ENCODE data around the gene TBC1D2B.

TBC1D2B gene

GRCh38 chr15:78072080-78072892 is 5.2 kb downstream of the TBC1D2B start:
- DNase-seq (ENCODE audit: low read depth in 3 of 3) = no peak

- no peak for DNase-seq (ENCODE audit: low read depth in 3 of 3)
Measured at GRCh38 chr15:78071383-78071782, 6.1 kb downstream of the TBC1D2B start.

- DNase-seq (ENCODE audit: low read depth in 3 of 3) = no peak
Measured at GRCh38 chr15:78070049-78070700, 7.3 kb downstream of the TBC1D2B start.

- DNase-seq (ENCODE audit: low read depth in 3 of 3) = no peak
Measured at GRCh38 chr15:78069462-78070029, 8.0 kb downstream of the TBC1D2B start.

GRCh38 chr15:78069052-78069414 is 8.5 kb downstream of the TBC1D2B start:
- DNase-seq (ENCODE audit: low read depth in 3 of 3) = no peak

- no peak for DNase-seq (ENCODE audit: low read depth in 3 of 3)
Measured at GRCh38 chr15:78067328-78068228, 9.9 kb downstream of the TBC1D2B start.

GRCh38 chr15:78065973-78066946 is 11.3 kb downstream of the TBC1D2B start:
- DNase-seq (ENCODE audit: low read depth in 3 of 3) = no peak

- DNase-seq (ENCODE audit: low read depth in 3 of 3) = no peak
Measured at GRCh38 chr15:78065284-78065872, 12.1 kb downstream of the TBC1D2B start.

- no peak for DNase-seq (ENCODE audit: low read depth in 3 of 3)
Measured at GRCh38 chr15:78064544-78064943, 13.0 kb downstream of the TBC1D2B start.

GRCh38 chr15:78063970-78064385 is 13.5 kb downstream of the TBC1D2B start:
- DNase-seq (ENCODE audit: low read depth in 3 of 3) = no peak

GRCh38 chr15:78063217-78063616 is 14.3 kb downstream of the TBC1D2B start:
- DNase-seq (ENCODE audit: low read depth in 3 of 3) = no peak

GRCh38 chr15:78061963-78062427 is 15.5 kb downstream of the TBC1D2B start:
- DNase-seq (ENCODE audit: low read depth in 3 of 3) = no peak

GRCh38 chr15:78060232-78060631 is 17.3 kb downstream of the TBC1D2B start:
- DNase-seq (ENCODE audit: low read depth in 3 of 3) = no peak

- no peak for DNase-seq (ENCODE audit: low read depth in 3 of 3)
Measured at GRCh38 chr15:78059110-78059839, 18.2 kb downstream of the TBC1D2B start.

- DNase-seq (ENCODE audit: low read depth in 3 of 3) = no peak
Measured at GRCh38 chr15:78058401-78058935, 19.0 kb downstream of the TBC1D2B start.

GRCh38 chr15:78057803-78058202 is 19.7 kb downstream of the TBC1D2B start:
- no peak for DNase-seq (ENCODE audit: low read depth in 3 of 3)

- no peak for DNase-seq (ENCODE audit: low read depth in 3 of 3)
Measured at GRCh38 chr15:78056714-78057269, 20.7 kb downstream of the TBC1D2B start.

- no peak for DNase-seq (ENCODE audit: low read depth in 3 of 3)
Measured at GRCh38 chr15:78055919-78056713, 21.4 kb downstream of the TBC1D2B start.
